Naive thymus-derived CD4-positive, alpha-beta T cell (primary cell): ENCODE results near the gene ATF3. TPM values are rescaled to one million over a fixed set of nuclear protein-coding genes. Genes with fewer than 3 reads are reported as not detected.

ENCODE experiments used
- ATAC-seq: fragments of 150-1000 bp; cut with Tn5 transposase; 2 replicates; pipeline ENCODE4 v1.10.0; 2021; ENCODE audit warnings: mild to moderate bottlenecking, moderate library complexity
- CTCF ChIA-PET: fragments of 350-600 bp; sonication (Branson Sonifier 250); formaldehyde crosslinking; loops from one replicate; lab custom pipeline; 2021; ENCODE audit warnings: antibody characterized with exemption; lab: Charles Lee
- POLR2A ChIA-PET: fragments of 350-600 bp; sonication (Branson Sonifier 250); formaldehyde crosslinking; loops from one replicate; lab custom pipeline; 2021; ENCODE audit warnings: antibody characterized with exemption, inconsistent platforms; lab: Charles Lee
- DNase-seq, 9 donors: peaks; one replicate each; pipeline versions ENCODE4 v3.0.0 to v3.0.0-alpha.2; 2020 to 2022; ENCODE audit warnings: mixed read lengths in 1 of 9
- H3K27ac ChIP-seq: one replicate; pipeline ENCODE4 v1.7.0; 2013; ENCODE audit warnings: mild to moderate bottlenecking, low read depth, low read length, moderate library complexity
- H3K27me3 ChIP-seq, 2 donors: one replicate each; pipeline ENCODE4 v1.7.0; 2013; ENCODE audit warnings: low read length in 2 of 2, mild to moderate bottlenecking in 2 of 2, moderate library complexity in 2 of 2; ENCODE audit not compliant: control insufficient read depth in 2 of 2, insufficient read depth in 2 of 2
- H3K36me3 ChIP-seq, 3 experiments: 1 replicate in 2 of 3; 2 replicates in 1 of 3; pipeline ENCODE4 v1.7.0; 2013; ENCODE audit warnings: low read length in 3 of 3, mild to moderate bottlenecking in 3 of 3, moderate library complexity in 1 of 3; ENCODE audit not compliant: insufficient read depth in 3 of 3, control insufficient read depth in 2 of 3
- H3K4me1 ChIP-seq, 2 donors: one replicate each; pipeline ENCODE4 v1.7.0; 2013; ENCODE audit warnings: low read length in 2 of 2, mild to moderate bottlenecking in 2 of 2, moderate library complexity in 1 of 2; ENCODE audit not compliant: control insufficient read depth in 2 of 2, insufficient read depth in 2 of 2
- H3K4me3 ChIP-seq: 2 replicates; pipeline ENCODE4 v1.7.0; 2013; ENCODE audit warnings: mild to moderate bottlenecking, low read length
- H3K9me3 ChIP-seq, 3 experiments: 1 replicate in 2 of 3; 2 replicates in 1 of 3; pipeline ENCODE4 v1.7.0; 2013; ENCODE audit warnings: low read length in 3 of 3; ENCODE audit not compliant: control insufficient read depth in 2 of 3
- H3K27ac Mint-ChIP-seq, 9 donors: one replicate each; pipeline ENCODE4 v1.8.0; 2020 to 2022; ENCODE audit warnings: mixed read lengths in 9 of 9, mild to moderate bottlenecking in 8 of 9, moderate library complexity in 5 of 9, inconsistent platforms in 2 of 9
- H3K27me3 Mint-ChIP-seq, 5 donors: one replicate each; pipeline ENCODE4 v1.8.0; 2021 to 2022; ENCODE audit warnings: mixed read lengths in 5 of 5, mild to moderate bottlenecking in 1 of 5
- H3K36me3 Mint-ChIP-seq, 5 donors: one replicate each; pipeline ENCODE4 v1.8.0; 2020 to 2022; ENCODE audit warnings: mixed read lengths in 5 of 5, mild to moderate bottlenecking in 3 of 5, inconsistent platforms in 1 of 5
- H3K4me1 Mint-ChIP-seq, 7 donors: one replicate each; pipeline ENCODE4 v1.8.0; 2020 to 2022; ENCODE audit warnings: mixed read lengths in 7 of 7, mild to moderate bottlenecking in 3 of 7, inconsistent platforms in 1 of 7
- H3K4me3 Mint-ChIP-seq, 10 donors: one replicate each; pipeline ENCODE4 v1.8.0; 2020 to 2022; ENCODE audit warnings: mild to moderate bottlenecking in 10 of 10, mixed read lengths in 10 of 10, moderate library complexity in 6 of 10, inconsistent platforms in 2 of 10
- H3K9me3 Mint-ChIP-seq, 11 donors: one replicate each; pipeline ENCODE4 v1.8.0; 2020 to 2022; ENCODE audit warnings: mixed read lengths in 11 of 11, mild to moderate bottlenecking in 4 of 11, inconsistent platforms in 1 of 11, moderate library complexity in 1 of 11
- intact Hi-C, 2 donors: fragments of 100-400 bp; cut with micrococcal nuclease; formaldehyde crosslinking; loops; one replicate each; pipeline ENCODE4 v1.15.1; 2023
- polyA plus RNA-seq, 2 donors: library from polyadenylated mRNA; unstranded; fragments of 300-500 nt; fragmentation: Illumina TruSeq; gene quantifications; one replicate each; pipeline ENCODE4 v1.2.3, GENCODE V29; 2021
- total RNA-seq, 6 experiments: library from RNA in 5 of 6; stranded (reverse) in 5 of 6; gene quantifications; 1 replicate in 5 of 6; 2 replicates in 1 of 6; pipeline ENCODE4 v1.2.3 and lab custom pipeline; 2021 to 2026

ATF3 gene
- total and polyA plus RNA-seq, 7 experiments from 2014 or later: 0.57 to 83.4 (median 12.5) TPM; not detected in 2

GRCh38 chr1:212597487-212597886, 11.1 kb upstream of the ATF3 start:
- intact Hi-C loops: loop anchor here in 1 of 2 donors (2.0 kb wide), 2 partner anchors 31 to 39 kb away; no protein-coding TSS in a partner anchor
- H3K36me3 Mint-ChIP-seq: peaks cover 0 to 11% (median 0%) of the 10 kb centered on the region in 5 donors
- peaks cover 8 to 29% (median 19%) of the 10 kb centered on the region in 5 donors for H3K27me3 Mint-ChIP-seq
- POLR2A ChIA-PET: interaction anchor here (1.0 kb wide), 1 partner anchor 194 kb away, joined by 4 read pairs; the partner anchor contains the start of gene NSL1
- Histone ChIP-seq H3K4me1 (peaks cover 8 to 11% of the 10 kb centered on the region in 2 donors), H3K9me3 (no peaks in the 10 kb centered on the region), H3K4me3 (no peak overlapping the region), H3K27me3 (no peaks in the 10 kb centered on the region), H3K36me3 (no peaks in the 10 kb centered on the region), H3K27ac (no peak overlapping the region)
- peaks cover 0 to 27% (median 14%) of the 10 kb centered on the region in 7 donors for H3K4me1 Mint-ChIP-seq
- peak overlapping the region in 1 of 9 donors; percentile 90 for H3K27ac Mint-ChIP-seq
- H3K9me3 Mint-ChIP-seq: peaks cover 0 to 4% (median 0%) of the 10 kb centered on the region in 11 donors
- CTCF ChIA-PET: no interaction called here
- peak overlapping the region in 2 of 10 donors; percentile 8 to 27 for H3K4me3 Mint-ChIP-seq
- no peak for ATAC-seq
- DNase-seq: no peak

GRCh38 chr1:212600071-212600915, 8.3 kb upstream of the ATF3 start:
- Histone ChIP-seq H3K9me3 (no peaks in the 10 kb centered on the region), H3K36me3 (no peaks in the 10 kb centered on the region), H3K4me1 (peaks cover 7 to 11% of the 10 kb centered on the region in 2 donors), H3K4me3 (no peak overlapping the region), H3K27me3 (no peaks in the 10 kb centered on the region), H3K27ac (no peak overlapping the region)
- ChIA-PET CTCF (no interaction called here), POLR2A (no interaction called here)
- H3K27me3 Mint-ChIP-seq: peaks cover 24 to 47% (median 45%) of the 10 kb centered on the region in 5 donors
- peaks cover 0 to 4% (median 0%) of the 10 kb centered on the region in 11 donors for H3K9me3 Mint-ChIP-seq
- H3K36me3 Mint-ChIP-seq: peaks cover 0 to 8% (median 0%) of the 10 kb centered on the region in 5 donors
- no peak for DNase-seq
- ATAC-seq: no peak
- intact Hi-C loops: loop anchor here in 1 of 2 donors (10.0 kb wide), 1 partner anchor 125 kb away; no protein-coding TSS in a partner anchor
- H3K4me1 Mint-ChIP-seq: peaks cover 0 to 30% (median 14%) of the 10 kb centered on the region in 7 donors
- H3K4me3 Mint-ChIP-seq: no peak overlapping the region
- no peak overlapping the region for H3K27ac Mint-ChIP-seq

- Mint-ChIP-seq H3K4me1 (peaks cover 0 to 30% (median 9%) of the 10 kb centered on the region in 7 donors), H3K9me3 (peaks cover 0 to 4% (median 0%) of the 10 kb centered on the region in 11 donors), H3K27ac (no peak overlapping the region), H3K36me3 (peaks cover 0 to 8% (median 0%) of the 10 kb centered on the region in 5 donors), H3K27me3 (peaks cover 31 to 54% (median 52%) of the 10 kb centered on the region in 5 donors), H3K4me3 (no peak overlapping the region)
- ChIA-PET POLR2A (no interaction called here), CTCF (no interaction called here)
- Histone ChIP-seq H3K4me3 (no peak overlapping the region), H3K27me3 (no peaks in the 10 kb centered on the region), H3K9me3 (no peaks in the 10 kb centered on the region), H3K4me1 (peaks cover 3 to 7% of the 10 kb centered on the region in 2 donors), H3K36me3 (no peaks in the 10 kb centered on the region), H3K27ac (no peak overlapping the region)
- intact Hi-C loops: loop anchor here in 1 of 2 donors (10.0 kb wide), 1 partner anchor 126 kb away; no protein-coding TSS in a partner anchor
- no peak for DNase-seq
- no peak for ATAC-seq
Measured at GRCh38 chr1:212600980-212601379, 7.6 kb upstream of the ATF3 start.

GRCh38 chr1:212601524-212601923, 7.0 kb upstream of the ATF3 start:
- CTCF ChIA-PET: no interaction called here
- no peak overlapping the region for H3K27ac Mint-ChIP-seq
- no peaks in the 10 kb centered on the region for H3K9me3 ChIP-seq
- H3K27me3 Mint-ChIP-seq: peaks cover 36 to 59% (median 57%) of the 10 kb centered on the region in 5 donors
- DNase-seq: no peak
- peaks cover 0 to 4% (median 0%) of the 10 kb centered on the region in 11 donors for H3K9me3 Mint-ChIP-seq
- H3K27ac ChIP-seq: no peak overlapping the region
- H3K36me3 ChIP-seq: no peaks in the 10 kb centered on the region
- peaks cover 1 to 4% of the 10 kb centered on the region in 2 donors for H3K4me1 ChIP-seq
- H3K4me1 Mint-ChIP-seq: peaks cover 2 to 30% (median 6%) of the 10 kb centered on the region in 7 donors
- POLR2A ChIA-PET: no interaction called here
- intact Hi-C loops: loop anchor here in 1 of 2 donors (10.0 kb wide), 1 partner anchor 127 kb away; no protein-coding TSS in a partner anchor
- peaks cover 5% of the 10 kb centered on the region in 2 donors for H3K27me3 ChIP-seq
- H3K36me3 Mint-ChIP-seq: peaks cover 0 to 8% (median 0%) of the 10 kb centered on the region in 5 donors
- H3K4me3 ChIP-seq: no peak overlapping the region
- ATAC-seq: no peak
- no peak overlapping the region for H3K4me3 Mint-ChIP-seq

GRCh38 chr1:212605441-212606394, 2.8 kb upstream of the ATF3 start:
- Mint-ChIP-seq H3K27ac (peak overlapping the region in 2 of 9 donors; percentile 16 to 76), H3K27me3 (peaks cover 55 to 75% (median 68%) of the 10 kb centered on the region in 5 donors), H3K4me3 (peak overlapping the region in 8 of 10 donors; percentile 10 to 94 (median 77)), H3K36me3 (peaks cover 0 to 3% (median 0%) of the 10 kb centered on the region in 5 donors), H3K9me3 (peaks cover 0 to 2% (median 0%) of the 10 kb centered on the region in 11 donors), H3K4me1 (peaks cover 16 to 38% (median 21%) of the 10 kb centered on the region in 7 donors)
- intact Hi-C loops: loop anchor here in 1 of 2 donors (2.0 to 10.0 kb wide), 3 partner anchors 131 to 1347 kb away; partner anchors contain the start of gene RCOR3
- ChIA-PET CTCF (no interaction called here), POLR2A (no interaction called here)
- H3K4me3 ChIP-seq: no peak overlapping the region
- H3K36me3 ChIP-seq: no peaks in the 10 kb centered on the region
- H3K27me3 ChIP-seq: peaks cover 17 to 26% of the 10 kb centered on the region in 2 donors
- ATAC-seq (no peak), DNase-seq (no peak)
- no peak overlapping the region for H3K27ac ChIP-seq
- no peaks in the 10 kb centered on the region for H3K9me3 ChIP-seq
- H3K4me1 ChIP-seq: peaks cover 17 to 23% of the 10 kb centered on the region in 2 donors
